Measurements from ENCODE around the gene NUP153. TPM values are rescaled to one million over a fixed set of nuclear protein-coding genes. Genes with fewer than 3 reads are reported as not detected.
"Not testable (repeated sequence)": the region's sequence is repeated elsewhere in the genome, so short reads cannot be mapped to it uniquely, and the experiment has no call there.

Gene NUP153
- polyA plus RNA-seq, 2 of the 4 experiments (the other 2 are of a cell fraction), result 26.4 to 47.3 TPM

GRCh38 chr6:17585766-17586490, 120.8 kb downstream of the NUP153 start (continued):
- TF ChIP-seq BCL3 (IDR thresholded peaks at IDR 0.05) (no peak), MAFK (IDR thresholded peaks at IDR 0.05; ENCODE audit: partially characterized antibody) (no peak)

GRCh38 chr6:17584241-17584803, 122.4 kb downstream of the NUP153 start:
- Histone ChIP-seq H3K4me1 (peaks cover 7% of the 10 kb centered on the region; the same call in 1 of the 3 replicates), H3K4me2 (peak overlapping the region; percentile 53), H3K9me3 (no peaks in the 10 kb centered on the region), H3K27ac (0 out of 6 replicates have a peak overlapping the region, but pooled peaks have one; percentile 2 to 22), H3K4me3 (no peak overlapping the region)
- DNase-seq (ENCODE audit: low read depth in 1 of 2, low spot score in 1 of 2), result peak; percentile 47 to 68
- no peak for FAIRE-seq
- WGBS (ENCODE audit: missing lambda C conversion rate), result 13% methylated on average over 7 of the region's 7 CpGs
- peak; percentile 72 to 74; a peak in 5 of 6 replicates for ATAC-seq
- TF ChIP-seq RAD21 (conservative IDR thresholded peaks at IDR 0.05 in 1 of 2, IDR thresholded peaks at IDR 0.05 in 1 of 2) (peak; percentile 81 to 93), HOXB5 (CRISPR knock-in tag; IDR thresholded peaks at IDR 0.05) (no peak), RNF2 (IDR thresholded peaks at IDR 0.05; ENCODE audit: borderline replicate concordance, low read depth) (no peak), SMC3 (IDR thresholded peaks at IDR 0.05) (peak; percentile 87), FOSB (CRISPR knock-in tag; IDR thresholded peaks at IDR 0.05) (no peak), ZSCAN20 (CRISPR knock-in tag; IDR thresholded peaks at IDR 0.05) (no peak), CHD4 (IDR thresholded peaks at IDR 0.05; ENCODE audit: borderline replicate concordance) (no peak), ATOH8 (CRISPR knock-in tag; IDR thresholded peaks at IDR 0.05; ENCODE audit: low read depth) (no peak)
- TF ChIP-seq, protein P1, sequence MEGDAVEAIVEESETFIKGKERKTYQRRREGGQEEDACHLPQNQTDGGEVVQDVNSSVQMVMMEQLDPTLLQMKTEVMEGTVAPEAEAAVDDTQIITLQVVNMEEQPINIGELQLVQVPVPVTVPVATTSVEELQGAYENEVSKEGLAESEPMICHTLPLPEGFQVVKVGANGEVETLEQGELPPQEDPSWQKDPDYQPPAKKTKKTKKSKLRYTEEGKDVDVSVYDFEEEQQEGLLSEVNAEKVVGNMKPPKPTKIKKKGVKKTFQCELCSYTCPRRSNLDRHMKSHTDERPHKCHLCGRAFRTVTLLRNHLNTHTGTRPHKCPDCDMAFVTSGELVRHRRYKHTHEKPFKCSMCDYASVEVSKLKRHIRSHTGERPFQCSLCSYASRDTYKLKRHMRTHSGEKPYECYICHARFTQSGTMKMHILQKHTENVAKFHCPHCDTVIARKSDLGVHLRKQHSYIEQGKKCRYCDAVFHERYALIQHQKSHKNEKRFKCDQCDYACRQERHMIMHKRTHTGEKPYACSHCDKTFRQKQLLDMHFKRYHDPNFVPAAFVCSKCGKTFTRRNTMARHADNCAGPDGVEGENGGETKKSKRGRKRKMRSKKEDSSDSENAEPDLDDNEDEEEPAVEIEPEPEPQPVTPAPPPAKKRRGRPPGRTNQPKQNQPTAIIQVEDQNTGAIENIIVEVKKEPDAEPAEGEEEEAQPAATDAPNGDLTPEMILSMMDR (IDR thresholded peaks at IDR 0.05), result peak; percentile 99
- TF ChIP-seq, protein P2, sequence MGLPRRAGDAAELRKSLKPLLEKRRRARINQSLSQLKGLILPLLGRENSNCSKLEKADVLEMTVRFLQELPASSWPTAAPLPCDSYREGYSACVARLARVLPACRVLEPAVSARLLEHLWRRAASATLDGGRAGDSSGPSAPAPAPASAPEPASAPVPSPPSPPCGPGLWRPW (IDR thresholded peaks at IDR 0.05), result no peak
- ChIA-PET POLR2A (no interaction called here), CTCF (interaction anchor here (0.6 to 2.9 kb wide), 25 partner anchors 8 to 923 kb away, joined by 3 to 35 read pairs (median 3); partner anchors contain the start of gene RBM24)

- no peak for FAIRE-seq
- H3K4me3 ChIP-seq, result no peak overlapping the region
Measured at GRCh38 chr6:17583811-17584210, 122.9 kb downstream of the NUP153 start.

GRCh38 chr6:17581282-17581681, 125.4 kb downstream of the NUP153 start:
- ChIA-PET CTCF (interaction anchor here (1.3 kb wide), 2 partner anchors 301 to 425 kb away, joined by 3 to 5 read pairs; partner anchors contain the start of gene RBM24), POLR2A (interaction anchor here (0.9 kb wide), 1 partner anchor 302 kb away, joined by 3 read pairs; no protein-coding TSS in a partner anchor)
- peaks cover 10% of the 10 kb centered on the region; the same call in 2 of the 3 replicates for H3K9me3 ChIP-seq
- not testable (repeated sequence) for H3K4me3 ChIP-seq; H3K27ac ChIP-seq; ATAC-seq; H3K4me2 ChIP-seq; DNase-seq (ENCODE audit: low read depth in 1 of 2, low spot score in 1 of 2); FAIRE-seq; H3K4me1 ChIP-seq
- WGBS (ENCODE audit: missing lambda C conversion rate), result 82% methylated on average over 7 of the region's 7 CpGs

More at GRCh38 chr6:17583811-17584210, 122.9 kb downstream of the NUP153 start:
- CTCF ChIA-PET, result interaction anchor here (0.6 to 2.9 kb wide), 24 partner anchors 8 to 923 kb away, joined by 3 to 35 read pairs (median 3); partner anchors contain the start of gene RBM24
- TF ChIP-seq HOXB5 (CRISPR knock-in tag; IDR thresholded peaks at IDR 0.05) (no peak), NFE2L2 (conservative IDR thresholded peaks at IDR 0.05; ENCODE audit: low read length) (no peak), TP53 (CRISPR knock-in tag; IDR thresholded peaks at IDR 0.05) (no peak), HOXB13 (CRISPR knock-in tag; IDR thresholded peaks at IDR 0.05; ENCODE audit: low read depth) (no peak), ELK1 (IDR thresholded peaks at IDR 0.05; ENCODE audit: low read depth, low read length) (no peak), MAFK (IDR thresholded peaks at IDR 0.05; ENCODE audit: partially characterized antibody) (no peak)
- TF ChIP-seq, protein P3, sequence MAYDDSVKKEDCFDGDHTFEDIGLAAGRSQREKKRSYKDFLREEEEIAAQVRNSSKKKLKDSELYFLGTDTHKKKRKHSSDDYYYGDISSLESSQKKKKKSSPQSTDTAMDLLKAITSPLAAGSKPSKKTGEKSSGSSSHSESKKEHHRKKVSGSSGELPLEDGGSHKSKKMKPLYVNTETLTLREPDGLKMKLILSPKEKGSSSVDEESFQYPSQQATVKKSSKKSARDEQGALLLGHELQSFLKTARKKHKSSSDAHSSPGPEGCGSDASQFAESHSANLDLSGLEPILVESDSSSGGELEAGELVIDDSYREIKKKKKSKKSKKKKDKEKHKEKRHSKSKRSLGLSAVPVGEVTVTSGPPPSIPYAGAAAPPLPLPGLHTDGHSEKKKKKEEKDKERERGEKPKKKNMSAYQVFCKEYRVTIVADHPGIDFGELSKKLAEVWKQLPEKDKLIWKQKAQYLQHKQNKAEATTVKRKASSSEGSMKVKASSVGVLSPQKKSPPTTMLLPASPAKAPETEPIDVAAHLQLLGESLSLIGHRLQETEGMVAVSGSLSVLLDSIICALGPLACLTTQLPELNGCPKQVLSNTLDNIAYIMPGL (CRISPR knock-in tag; IDR thresholded peaks at IDR 0.05; ENCODE audit: borderline replicate concordance), result no peak
- TF ChIP-seq, protein P2 (IDR thresholded peaks at IDR 0.05), result no peak
- POLR2A ChIA-PET, result no interaction called here
- ATAC-seq (0 out of 6 replicates have a peak, but pooled peaks of 1 of the 2 experiments have one; percentile 15), DNase-seq (ENCODE audit: low read depth in 1 of 2, low spot score in 1 of 2) (no peak)
- Histone ChIP-seq H3K9me3 (no peaks in the 10 kb centered on the region), H3K27ac (0 out of 6 replicates have a peak overlapping the region, but pooled peaks have one; percentile 2 to 22), H3K4me1 (peaks cover 5% of the 10 kb centered on the region; the same call in 1 of the 3 replicates), H3K4me2 (peak overlapping the region; percentile 53)
- WGBS (ENCODE audit: missing lambda C conversion rate), result 21% methylated on average over 5 of the region's 5 CpGs
